Activated T-helper 1 cell treated with anti-CD3 and anti-CD28 coated beads, Interleukin-12 subunit alpha, Interleukin-12 subunit beta, Interleukin-2, Interleukin-4 antibody, amounts not matched to agents 30 ng/mL and 10 ng/mL and 1 ng/mL, durations not matched to agents 14 hours and 24 hours and 36 hours (primary cell): Measurements from ENCODE around the gene NEDD8. TPM values are rescaled to one million over a fixed set of nuclear protein-coding genes. Genes with fewer than 3 reads are reported as not detected.
"Not testable (repeated sequence)": the region's sequence is repeated elsewhere in the genome, so short reads cannot be mapped to it uniquely, and the experiment has no call there.

Experiments
- DNase-seq: peaks from one replicate; pipeline ENCODE4 v3.0.0; 2021; ENCODE audit warnings: low spot score
- H3K27ac Mint-ChIP-seq: one replicate; pipeline ENCODE4 v1.8.0; 2021; ENCODE audit warnings: mild to moderate bottlenecking, mixed read lengths
- H3K27me3 Mint-ChIP-seq: one replicate; pipeline ENCODE4 v1.8.0; 2022; ENCODE audit warnings: mild to moderate bottlenecking, moderate library complexity, mixed read lengths; ENCODE audit not compliant: insufficient read depth
- H3K36me3 Mint-ChIP-seq: one replicate; pipeline ENCODE4 v1.8.0; 2021; ENCODE audit warnings: low read depth, mixed read lengths
- H3K4me1 Mint-ChIP-seq: one replicate; pipeline ENCODE4 v1.8.0; 2021; ENCODE audit warnings: low read depth, mixed read lengths
- H3K4me3 Mint-ChIP-seq: one replicate; pipeline ENCODE4 v1.8.0; 2021; ENCODE audit warnings: mild to moderate bottlenecking, moderate library complexity, mixed read lengths
- H3K9me3 Mint-ChIP-seq: one replicate; pipeline ENCODE4 v1.8.0; 2021; ENCODE audit warnings: mixed read lengths
- intact Hi-C: fragments of 100-400 bp; cut with micrococcal nuclease; formaldehyde crosslinking; loops from one replicate; pipeline ENCODE4 v1.15.1; 2024
- total RNA-seq: library from RNA; stranded (reverse); gene quantifications from 2 replicates; pipeline ENCODE4 v1.2.3, GENCODE V29; 2022

The NEDD8 gene
- total RNA-seq, 1 donor from 2014 or later = 185 TPM

GRCh38 chr14:24224618-24225071, 7.5 kb downstream of the NEDD8 start:
- intact Hi-C loops = no loop called here
- Mint-ChIP-seq H3K36me3 (peaks cover 10% of the 10 kb centered on the region), H3K4me3 (no peak overlapping the region), H3K27me3 (no peaks in the 10 kb centered on the region), H3K4me1 (peaks cover 25% of the 10 kb centered on the region), H3K27ac (no peak overlapping the region), H3K9me3 (no peaks in the 10 kb centered on the region)
- no peak for DNase-seq

GRCh38 chr14:24222987-24223386, 9.2 kb downstream of the NEDD8 start:
- Mint-ChIP-seq H3K36me3 (peaks cover 11% of the 10 kb centered on the region), H3K4me1 (peaks cover 21% of the 10 kb centered on the region)
- H3K27me3 Mint-ChIP-seq, H3K9me3 Mint-ChIP-seq, H3K27ac Mint-ChIP-seq, H3K4me3 Mint-ChIP-seq, intact Hi-C loops, DNase-seq: not testable (repeated sequence)

- peaks cover 22% of the 10 kb centered on the region for H3K4me1 Mint-ChIP-seq
- no peaks in the 10 kb centered on the region for H3K27me3 Mint-ChIP-seq
- H3K36me3 Mint-ChIP-seq = peaks cover 15% of the 10 kb centered on the region
- intact Hi-C loops = no loop called here
- no peak overlapping the region for H3K4me3 Mint-ChIP-seq
- no peak for DNase-seq
- no peaks in the 10 kb centered on the region for H3K9me3 Mint-ChIP-seq
- H3K27ac Mint-ChIP-seq = no peak overlapping the region
These were observed 12.6 kb downstream of the NEDD8 start for GRCh38 chr14:24219521-24219920.

- intact Hi-C loops = no loop called here
- Mint-ChIP-seq H3K9me3 (no peaks in the 10 kb centered on the region), H3K4me3 (no peak overlapping the region), H3K4me1 (peaks cover 24% of the 10 kb centered on the region), H3K36me3 (peaks cover 16% of the 10 kb centered on the region), H3K27me3 (no peaks in the 10 kb centered on the region), H3K27ac (no peak overlapping the region)
- no peak for DNase-seq
These were observed 13.1 kb downstream of the NEDD8 start for GRCh38 chr14:24219080-24219479.

- intact Hi-C loops = loop anchor here (1.0 kb wide), 4 partner anchors 15 to 91 kb away; partner anchors contain the start of genes GMPR2, NEDD8 and TINF2
- DNase-seq, H3K4me3 Mint-ChIP-seq, H3K27me3 Mint-ChIP-seq, H3K9me3 Mint-ChIP-seq: not testable (repeated sequence)
- Mint-ChIP-seq H3K4me1 (peaks cover 35% of the 10 kb centered on the region), H3K27ac (peak overlapping the region; percentile 96), H3K36me3 (peaks cover 22% of the 10 kb centered on the region)
These were observed 15.3 kb downstream of the NEDD8 start for GRCh38 chr14:24216876-24217275.

- peaks cover 40% of the 10 kb centered on the region for H3K4me1 Mint-ChIP-seq
- peak overlapping the region; percentile 96 for H3K27ac Mint-ChIP-seq
- H3K4me3 Mint-ChIP-seq = peak overlapping the region; percentile 90
- H3K27me3 Mint-ChIP-seq = no peaks in the 10 kb centered on the region
- DNase-seq = no peak
- peaks cover 27% of the 10 kb centered on the region for H3K36me3 Mint-ChIP-seq
- no peaks in the 10 kb centered on the region for H3K9me3 Mint-ChIP-seq
- intact Hi-C loops = loop anchor here (1.0 kb wide), 4 partner anchors 16 to 92 kb away; partner anchors contain the start of genes GMPR2, NEDD8 and TINF2
These were observed 15.8 kb downstream of the NEDD8 start for GRCh38 chr14:24216345-24216699.

- intact Hi-C loops = loop anchor here (1.0 kb wide), 4 partner anchors 17 to 93 kb away; partner anchors contain the start of genes GMPR2, NEDD8 and TINF2
- DNase-seq = peak; percentile 85
- peaks cover 43% of the 10 kb centered on the region for H3K4me1 Mint-ChIP-seq
- peak within 1 kb of the TSS; percentile 96 for H3K27ac Mint-ChIP-seq
- H3K36me3 Mint-ChIP-seq = peaks cover 30% of the 10 kb centered on the region
- no peaks in the 10 kb centered on the region for H3K27me3 Mint-ChIP-seq
- no peaks in the 10 kb centered on the region for H3K9me3 Mint-ChIP-seq
- peak within 1 kb of the TSS; percentile 90 for H3K4me3 Mint-ChIP-seq
These were observed 16.4 kb downstream of the NEDD8 start, which contains the start of gene MDP1 for GRCh38 chr14:24215495-24216344. Gene MDP1, minus strand, starts transcription at chr14:24216066. Its CDS starts 111 bp downstream, at chr14:24215955.

GRCh38 chr14:24213866-24214662, 18.1 kb downstream of the NEDD8 start:
- H3K36me3 Mint-ChIP-seq = peaks cover 43% of the 10 kb centered on the region
- peak overlapping the region; percentile 97 for H3K27ac Mint-ChIP-seq
- H3K4me3 Mint-ChIP-seq = peak overlapping the region; percentile 90
- H3K27me3 Mint-ChIP-seq = no peaks in the 10 kb centered on the region
- peaks cover 50% of the 10 kb centered on the region for H3K4me1 Mint-ChIP-seq
- no peaks in the 10 kb centered on the region for H3K9me3 Mint-ChIP-seq
- intact Hi-C loops = loop anchor here (1.0 kb wide), 8 partner anchors 19 to 228 kb away; partner anchors contain the start of genes DCAF11, EMC9, IPO4 and IRF9
- no peak for DNase-seq

GRCh38 chr14:24212924-24213865, 19.0 kb downstream of the NEDD8 start, which contains the start of gene CHMP4A:
Gene CHMP4A, minus strand, starts transcription at chr14:24213488. Its CDS starts 49 bp downstream, at chr14:24213439.
- H3K27ac Mint-ChIP-seq = peak within 1 kb of the TSS; percentile 97
- H3K4me3 Mint-ChIP-seq = peak within 1 kb of the TSS; percentile 90
- H3K9me3 Mint-ChIP-seq = no peaks in the 10 kb centered on the region
- intact Hi-C loops = loop anchor here (1.0 kb wide), 8 partner anchors 18 to 229 kb away; partner anchors contain the start of genes DCAF11, EMC9, IPO4 and IRF9
- H3K4me1 Mint-ChIP-seq = peaks cover 50% of the 10 kb centered on the region
- peak; percentile 95 for DNase-seq
- H3K27me3 Mint-ChIP-seq = no peaks in the 10 kb centered on the region
- peaks cover 46% of the 10 kb centered on the region for H3K36me3 Mint-ChIP-seq

GRCh38 chr14:24211311-24211710, 20.9 kb downstream of the NEDD8 start:
- intact Hi-C loops = no loop called here
- H3K4me1 Mint-ChIP-seq = peaks cover 61% of the 10 kb centered on the region

GRCh38 chr14:24207625-24208024, 24.5 kb downstream of the NEDD8 start:
- no peak for DNase-seq
- H3K4me1 Mint-ChIP-seq = peaks cover 41% of the 10 kb centered on the region
- H3K9me3 Mint-ChIP-seq = peaks cover 6% of the 10 kb centered on the region
- H3K27me3 Mint-ChIP-seq = no peaks in the 10 kb centered on the region
- peaks cover 64% of the 10 kb centered on the region for H3K36me3 Mint-ChIP-seq
- intact Hi-C loops = no loop called here
- no peak overlapping the region for H3K4me3 Mint-ChIP-seq
- H3K27ac Mint-ChIP-seq = no peak overlapping the region

More at GRCh38 chr14:24211311-24211710, 20.9 kb downstream of the NEDD8 start:
- H3K27ac Mint-ChIP-seq = peak overlapping the region; percentile 26
- H3K4me3 Mint-ChIP-seq = peak overlapping the region; percentile 90
- H3K36me3 Mint-ChIP-seq = peaks cover 52% of the 10 kb centered on the region
- no peaks in the 10 kb centered on the region for H3K27me3 Mint-ChIP-seq
- DNase-seq = no peak
- H3K9me3 Mint-ChIP-seq = no peaks in the 10 kb centered on the region
